Measurements from ENCODE around the gene ADCY3.

The ADCY3 gene

DNA sequence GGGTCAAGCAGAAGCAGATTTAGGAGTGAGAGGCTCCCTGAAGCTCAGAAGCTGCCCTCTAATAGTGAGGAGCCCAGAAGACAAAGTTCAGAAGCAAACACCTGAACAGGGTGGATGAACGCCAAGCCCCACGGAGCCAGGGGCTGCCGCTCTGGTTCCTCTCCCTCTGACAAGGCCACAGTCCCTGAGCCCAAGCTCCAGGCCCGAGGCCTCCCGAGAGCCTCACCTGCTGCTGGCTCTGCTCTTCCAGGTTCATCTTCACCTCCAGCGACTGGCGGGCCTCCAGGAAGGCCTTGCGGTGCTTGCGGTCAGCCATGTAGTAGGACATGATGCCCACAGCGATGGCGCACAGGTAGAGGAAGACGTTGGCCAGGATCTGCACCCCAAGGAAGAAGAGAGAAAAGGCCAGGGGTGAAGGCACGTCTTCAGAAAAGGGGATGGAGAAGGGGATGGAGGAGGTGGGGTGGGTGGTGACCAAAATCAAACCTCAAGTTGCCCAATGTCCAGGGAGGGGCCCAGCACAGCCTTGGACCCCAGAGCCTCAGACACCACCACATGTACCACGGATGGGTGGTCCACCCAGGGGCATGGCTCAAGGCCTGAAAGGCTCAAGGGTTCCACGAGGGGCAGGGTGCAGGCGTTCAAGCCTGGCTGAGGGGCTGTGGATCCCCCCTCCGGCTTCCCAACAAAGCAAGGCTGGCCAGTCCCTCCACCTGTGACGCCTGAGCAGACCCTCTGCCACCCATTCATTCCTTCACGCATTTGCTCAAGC, 47.5 kb downstream of the ADCY3 start:
- DNase-seq: no peak

DNA sequence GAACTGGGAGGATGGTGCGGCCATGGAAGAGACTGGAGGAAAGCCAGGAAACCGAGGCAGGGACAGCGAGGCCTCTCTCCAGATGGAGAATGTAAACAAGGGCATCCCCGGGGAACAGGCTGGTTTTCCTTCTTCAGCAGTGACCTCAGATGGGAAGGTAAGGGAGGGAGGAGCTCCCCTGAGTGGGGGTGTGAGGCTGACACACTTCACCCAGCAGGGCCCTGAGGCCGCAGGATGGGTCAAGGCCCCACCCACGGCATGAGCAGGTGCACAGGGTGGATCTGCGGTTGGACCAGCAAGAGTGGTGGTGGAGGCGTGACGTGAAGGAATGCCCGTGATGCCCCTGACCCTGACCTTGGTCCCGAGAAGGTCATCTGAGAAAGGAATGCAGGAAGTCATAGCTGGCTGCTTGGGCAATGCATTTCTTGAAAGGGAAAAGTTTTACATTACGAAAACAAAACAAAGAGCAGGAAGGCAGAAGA, 48.1 kb downstream of the ADCY3 start:
- DNase-seq: no peak

DNA sequence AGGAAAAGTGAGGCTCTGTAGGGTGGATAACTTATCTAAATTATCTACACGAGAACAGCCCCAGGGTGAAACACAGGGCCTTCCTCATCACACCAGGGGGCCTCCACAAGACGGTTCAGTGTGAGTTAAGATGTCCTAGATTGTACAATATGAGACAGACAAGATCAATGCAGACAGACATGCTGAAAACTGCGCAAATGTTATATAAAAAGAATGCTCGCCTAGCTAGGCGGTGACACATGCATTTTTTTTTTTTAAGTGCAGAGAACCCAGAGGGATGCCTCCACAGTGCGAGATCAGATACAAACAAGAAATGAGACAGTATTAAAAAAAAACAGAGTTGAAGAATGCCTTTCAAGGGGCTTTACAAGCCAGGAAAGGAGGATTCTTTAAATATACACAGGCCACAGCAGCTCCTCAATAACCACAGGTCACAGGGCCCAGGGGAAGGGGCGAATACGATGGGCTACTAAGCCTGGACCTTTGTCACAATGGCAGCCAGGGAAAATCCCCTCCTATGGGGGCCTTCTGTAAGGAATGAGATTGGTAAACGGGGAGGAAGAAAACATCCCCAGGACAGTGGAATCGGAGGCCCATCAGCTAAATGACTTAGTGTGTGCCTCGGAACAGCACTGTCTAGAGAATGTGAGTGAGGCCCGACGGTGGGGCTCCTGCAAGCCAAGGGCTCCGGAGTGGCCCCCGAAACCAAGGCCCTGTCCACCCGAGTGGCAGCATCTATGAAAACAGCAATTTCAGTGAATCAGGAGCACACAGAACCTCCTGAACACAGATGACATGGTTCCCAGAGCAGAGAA, 48.9 kb downstream of the ADCY3 start:
- DNase-seq: no peak

DNA sequence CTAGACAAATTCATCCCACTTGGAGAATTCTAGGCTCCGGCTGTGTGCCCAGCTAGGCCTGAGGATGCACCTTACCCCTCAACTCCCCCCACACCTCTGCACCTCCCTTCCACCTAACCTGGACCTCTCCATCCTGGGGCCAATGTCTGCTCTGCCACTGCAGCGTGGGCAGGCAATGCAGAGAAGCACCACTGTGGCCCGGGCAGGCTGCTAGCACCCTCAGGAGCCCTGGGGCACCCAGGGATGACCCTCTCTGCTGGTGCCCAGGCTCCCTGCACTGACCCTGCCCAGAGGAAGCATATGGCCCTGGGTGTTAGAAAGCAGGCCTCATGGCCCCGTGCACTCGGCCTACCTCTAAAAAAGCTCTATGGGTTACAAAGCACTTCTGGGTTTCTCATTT, 49.6 kb downstream of the ADCY3 start:
- no peak for DNase-seq

DNA sequence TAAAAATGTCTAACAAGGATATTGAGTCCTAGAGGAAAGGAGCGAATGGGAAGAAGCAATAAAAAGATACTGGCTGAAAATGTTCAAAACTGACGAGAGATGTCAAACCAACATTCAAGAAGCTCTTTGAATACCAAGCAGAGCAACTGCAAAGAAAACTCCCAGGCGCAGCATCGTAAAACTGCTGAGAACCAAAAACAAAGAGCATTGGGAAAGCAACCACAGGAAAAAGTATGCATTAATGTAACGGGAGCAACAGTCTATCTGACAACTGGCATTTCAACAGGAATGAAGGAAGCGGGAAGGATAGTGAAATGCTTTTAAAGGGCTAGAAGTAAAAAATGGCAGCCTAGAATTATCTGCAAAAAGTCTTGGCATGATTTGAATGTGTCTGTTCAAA, 53.1 kb downstream of the ADCY3 start:
- DNase-seq: no peak

DNA sequence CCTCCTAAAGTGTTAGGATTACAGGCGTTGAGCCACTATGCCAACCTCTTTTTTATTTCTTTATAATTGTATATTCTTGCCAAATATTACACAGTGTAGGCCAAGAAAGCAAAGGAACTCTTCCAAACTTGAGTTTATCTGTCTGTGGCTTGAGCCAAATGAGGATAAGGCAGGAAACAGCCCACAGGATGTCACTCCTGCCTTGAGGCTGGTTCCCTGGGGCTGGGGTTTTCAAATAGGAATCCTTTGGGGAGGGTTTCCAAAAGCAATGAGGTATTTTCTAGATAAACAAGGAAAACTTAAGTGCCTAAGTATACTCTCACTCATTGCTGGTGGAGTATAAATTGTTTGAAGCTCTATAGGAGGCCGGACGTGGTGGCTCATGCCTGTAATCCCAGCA, 56.4 kb downstream of the ADCY3 start:
- no peak for DNase-seq

DNA sequence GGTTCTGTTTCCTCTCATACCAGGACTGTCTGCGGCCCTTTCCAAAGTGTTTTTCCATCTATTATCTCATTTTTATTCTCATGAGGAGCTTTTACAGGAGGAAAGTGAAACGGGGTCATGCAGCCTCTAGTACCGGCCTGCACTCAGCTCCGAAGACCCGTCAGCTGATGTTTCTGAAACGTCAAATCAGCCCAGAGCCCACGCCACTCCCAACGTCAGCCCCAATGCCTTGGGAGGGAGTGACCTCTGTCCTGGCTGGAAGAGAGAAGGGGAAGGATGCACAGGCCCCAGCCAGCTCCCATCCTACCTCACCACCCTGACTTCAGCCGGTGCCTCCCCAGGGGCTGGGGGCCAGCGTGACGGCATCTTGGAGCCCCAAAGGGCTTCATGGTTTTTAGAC, 58.5 kb downstream of the ADCY3 start:
- no peak for DNase-seq

DNA sequence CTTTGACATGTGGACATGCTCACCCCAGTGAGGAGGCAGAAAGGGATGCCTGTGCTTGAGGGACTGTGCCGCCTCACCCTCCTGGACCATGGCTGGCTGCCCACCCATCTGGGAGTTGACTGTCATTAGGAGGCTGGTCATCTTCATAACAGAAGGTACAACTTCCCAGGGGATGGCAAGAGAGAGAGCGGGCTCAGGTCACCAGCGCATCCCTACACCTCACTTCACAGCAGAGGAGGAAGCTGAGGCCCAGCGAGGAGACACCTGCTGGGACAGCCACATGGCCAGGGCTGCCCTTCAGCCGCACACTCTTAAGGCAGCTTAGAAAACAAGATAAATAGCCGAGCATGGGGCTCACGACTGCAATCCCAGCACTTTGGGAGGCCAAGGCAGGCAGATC, 59.4 kb downstream of the ADCY3 start:
- DNase-seq: no peak

DNA sequence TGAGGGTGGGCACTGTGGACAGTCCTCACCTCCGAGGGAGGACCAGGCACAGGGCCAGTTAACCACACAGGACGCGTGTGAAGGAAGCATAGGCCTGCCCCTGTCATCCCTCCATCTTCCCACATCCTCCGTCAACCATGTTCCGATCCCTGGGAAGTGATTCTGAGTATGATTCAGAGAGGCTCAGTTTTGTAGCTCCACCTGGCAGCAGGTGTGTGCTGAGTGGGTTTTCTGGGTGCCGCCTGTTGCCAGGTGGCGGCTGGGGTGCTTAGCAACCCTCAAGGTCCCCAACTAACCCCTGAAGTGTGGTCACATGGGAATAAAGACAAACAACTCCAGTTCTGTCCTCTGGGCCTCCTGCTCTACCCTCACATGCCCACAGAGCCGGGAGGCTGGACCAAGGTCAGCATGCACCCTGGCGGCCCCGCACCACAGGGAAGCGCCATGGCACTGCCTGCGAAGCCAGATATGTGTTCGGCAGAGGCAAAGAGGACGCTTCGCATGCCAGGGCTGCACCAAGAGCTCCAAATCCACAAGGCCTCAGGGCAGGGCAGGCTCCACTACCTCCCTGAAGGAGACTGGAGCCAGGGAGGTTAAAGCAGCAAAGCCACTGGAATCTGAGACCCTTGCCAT, 60.0 kb downstream of the ADCY3 start:
- no peak for DNase-seq

DNA sequence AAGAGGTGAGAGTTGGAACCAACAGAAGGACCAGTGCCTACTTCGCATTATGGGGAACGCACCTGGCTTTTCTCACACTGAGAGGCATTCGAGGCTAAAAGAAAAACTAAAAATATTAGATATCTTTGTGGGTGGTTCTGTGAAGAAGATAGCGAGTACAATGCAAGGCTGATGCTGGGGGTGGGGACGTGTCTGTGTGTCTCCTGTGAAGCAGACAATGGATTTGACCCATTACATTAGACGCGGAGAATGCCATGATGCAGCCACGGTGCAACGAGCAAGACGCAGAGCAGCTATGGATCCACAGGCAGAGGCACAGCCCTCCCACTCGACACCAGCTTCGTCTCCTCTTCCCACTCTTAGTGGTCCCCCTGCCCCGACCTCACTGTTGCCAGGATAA, 61.0 kb downstream of the ADCY3 start:
- no peak for DNase-seq

DNA sequence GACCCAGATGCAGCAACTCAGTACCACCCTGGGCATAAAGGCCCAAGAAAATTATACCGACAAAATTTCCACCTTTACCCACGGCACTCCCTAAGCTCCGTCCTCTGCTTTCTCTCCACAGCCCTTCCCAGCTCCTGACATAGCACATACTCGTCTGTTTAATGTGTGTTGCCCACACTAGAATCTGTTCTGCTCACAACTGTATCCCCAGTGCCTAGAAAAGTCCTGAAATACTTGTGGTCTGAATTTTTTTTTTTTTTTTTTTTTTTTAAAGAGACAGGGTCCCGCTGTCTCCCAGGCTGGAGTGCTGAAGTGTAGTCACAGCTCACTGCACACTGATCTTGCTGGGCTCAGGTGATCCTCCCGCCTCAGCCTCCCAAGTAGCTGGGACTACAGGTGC, 62.3 kb downstream of the ADCY3 start:
- DNase-seq: no peak

DNA sequence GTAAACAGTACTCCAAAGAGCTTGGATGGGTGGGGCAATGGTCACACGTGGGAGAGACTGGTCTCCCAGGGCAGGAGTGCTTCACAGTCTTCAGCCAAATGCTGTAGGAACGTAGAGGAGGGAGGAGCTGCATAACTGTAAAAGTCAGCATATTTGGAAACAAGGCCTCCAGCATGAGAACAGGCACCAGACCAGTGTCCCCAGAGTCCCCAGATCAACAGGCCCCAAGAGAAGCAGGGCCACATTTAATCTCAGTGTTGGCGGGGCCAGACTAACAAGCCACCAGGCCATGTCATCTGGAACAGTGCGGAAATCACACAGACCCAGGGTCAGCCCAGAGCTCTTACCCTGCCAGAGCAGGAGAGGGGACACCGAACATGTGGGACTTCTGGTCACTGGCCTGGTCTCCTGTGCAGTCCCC, 63.2 kb downstream of the ADCY3 start:
- DNase-seq: no peak

DNA sequence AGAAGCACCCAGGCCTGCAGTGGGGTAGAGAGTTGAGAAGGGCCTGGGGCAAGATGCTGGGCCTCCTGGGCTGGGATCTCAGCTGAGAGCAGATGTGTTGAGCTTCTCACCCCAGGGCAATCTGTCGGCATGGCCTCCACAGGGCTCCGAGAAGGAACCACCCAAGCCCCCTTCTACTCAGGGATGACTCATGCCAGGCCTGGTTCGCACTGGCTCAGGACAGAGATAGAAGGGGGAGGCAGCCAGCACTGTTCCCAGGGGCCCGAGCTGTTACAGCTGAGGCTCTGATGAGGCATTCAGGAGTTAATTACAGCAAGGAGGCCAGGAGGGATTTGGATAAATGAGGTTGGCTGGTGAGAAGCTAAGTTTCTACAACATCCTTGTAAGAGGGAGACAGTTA, 64.3 kb downstream of the ADCY3 start:
- no peak for DNase-seq

DNA sequence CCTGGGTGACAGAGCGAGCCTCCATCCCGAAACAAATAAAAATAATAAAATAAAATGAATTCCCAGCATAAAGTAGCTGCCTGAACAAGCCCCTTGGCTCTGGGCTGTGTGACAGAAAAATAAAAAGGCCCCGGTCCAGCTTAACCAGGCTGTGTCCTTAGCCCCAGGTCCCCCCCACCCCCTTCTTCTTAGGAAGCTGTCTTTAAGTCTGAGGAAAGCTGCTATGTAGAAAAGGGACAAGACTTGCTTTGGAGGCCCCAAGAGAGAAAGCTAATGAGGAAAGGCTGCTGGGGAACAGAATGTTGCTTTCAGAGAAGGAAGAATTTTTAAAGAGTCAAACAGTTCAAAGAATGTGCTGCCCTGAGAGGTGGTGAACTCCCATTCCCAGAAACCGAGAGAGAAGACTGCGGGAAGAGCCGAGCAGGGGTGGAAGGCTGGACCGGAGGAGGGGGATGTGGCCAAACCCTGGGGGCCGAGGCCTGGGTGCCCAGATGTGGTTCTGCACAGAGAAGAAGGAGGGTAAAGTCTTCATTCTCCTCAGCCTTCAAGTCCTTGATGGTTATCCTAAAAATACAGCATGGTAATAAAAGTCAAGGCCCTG, 64.9 kb downstream of the ADCY3 start:
- DNase-seq: no peak

DNA sequence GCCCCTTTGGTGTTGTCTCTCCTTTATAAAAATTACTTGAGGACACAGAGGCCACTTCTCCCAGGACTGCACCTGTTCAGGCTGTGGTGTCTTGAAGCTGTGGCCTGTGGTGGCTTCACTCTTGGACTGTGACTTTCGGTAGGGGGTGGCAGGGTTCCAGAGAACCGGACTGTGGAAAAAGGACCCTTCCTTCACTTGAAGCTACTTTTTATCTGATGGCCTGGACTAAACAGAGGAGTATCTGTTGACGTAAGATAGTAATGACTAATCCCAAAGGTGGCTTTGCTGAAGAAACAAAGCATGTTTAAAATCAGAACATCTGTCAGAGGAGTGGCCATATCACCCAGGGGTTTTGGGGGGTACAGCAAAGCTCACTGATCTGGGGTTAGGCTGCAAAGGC, 66.0 kb downstream of the ADCY3 start:
- DNase-seq: no peak

DNA sequence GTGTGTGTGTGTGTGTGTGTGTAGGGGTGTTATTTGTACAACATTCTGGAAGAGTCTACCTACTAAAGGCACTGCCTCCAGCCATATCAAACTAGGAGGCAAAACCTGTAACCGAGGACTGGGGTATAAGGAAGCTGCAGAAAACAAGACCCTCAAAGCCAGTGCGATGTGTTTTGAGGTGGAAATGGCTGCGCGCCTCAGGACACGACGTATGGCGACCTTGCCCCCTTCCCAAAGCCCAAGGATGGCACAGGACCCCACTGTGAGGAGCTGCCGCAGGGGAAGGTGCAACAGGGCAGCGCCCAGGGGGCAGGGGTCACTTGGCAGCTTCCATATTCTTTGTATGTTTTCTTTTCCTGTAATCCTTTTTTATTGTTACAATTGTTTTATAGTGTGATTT, 67.0 kb downstream of the ADCY3 start:
- no peak for DNase-seq

DNA sequence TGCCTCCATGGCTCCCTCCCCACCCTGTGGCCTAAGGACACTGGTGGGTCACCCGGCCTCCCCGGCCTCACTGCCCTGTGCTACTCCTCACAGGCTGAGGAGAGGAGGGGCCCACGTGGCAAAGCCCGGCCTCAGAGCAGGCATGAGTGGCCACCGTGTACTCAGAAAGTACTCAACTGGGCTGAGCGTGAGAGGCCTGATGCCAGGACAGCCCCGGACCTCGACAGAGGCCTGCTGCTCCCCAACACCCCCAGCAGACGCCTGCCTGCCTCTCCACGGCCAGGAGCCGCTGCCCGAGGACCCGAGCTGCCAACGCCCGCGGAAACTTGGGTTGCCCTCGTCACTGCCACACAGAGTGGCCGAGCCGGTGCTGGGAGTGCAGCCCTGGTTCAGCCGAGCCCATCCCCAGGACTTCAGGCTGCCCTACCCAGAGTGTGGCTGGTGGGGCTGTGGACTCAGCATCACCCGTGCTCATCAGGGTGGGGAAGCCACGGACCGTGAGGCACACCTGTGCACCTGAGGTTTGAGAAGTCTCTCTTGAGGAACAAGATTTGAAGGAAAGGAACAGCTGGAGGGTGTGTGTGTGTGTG, 67.5 kb downstream of the ADCY3 start:
- DNase-seq: no peak

DNA sequence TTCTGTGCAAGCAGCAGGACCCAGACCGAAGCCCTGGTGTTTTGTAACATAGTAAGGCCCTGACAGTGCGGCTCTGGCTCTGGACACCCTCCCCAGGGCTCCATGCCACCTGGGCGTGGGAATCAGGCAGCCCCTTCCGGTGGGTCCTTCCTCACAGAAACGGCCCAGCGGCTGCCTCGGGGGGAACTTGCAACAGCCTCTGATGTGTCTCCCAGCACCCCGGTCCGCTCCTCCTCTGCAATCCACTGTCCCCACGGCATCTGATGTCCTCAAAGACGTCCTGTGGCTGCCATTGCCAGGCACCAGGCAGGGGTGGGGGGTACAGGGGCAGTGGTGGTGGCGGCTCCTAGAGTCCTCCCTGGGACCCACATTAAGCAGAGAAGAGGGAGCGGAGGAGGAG, 68.0 kb downstream of the ADCY3 start:
- no peak for DNase-seq

DNA sequence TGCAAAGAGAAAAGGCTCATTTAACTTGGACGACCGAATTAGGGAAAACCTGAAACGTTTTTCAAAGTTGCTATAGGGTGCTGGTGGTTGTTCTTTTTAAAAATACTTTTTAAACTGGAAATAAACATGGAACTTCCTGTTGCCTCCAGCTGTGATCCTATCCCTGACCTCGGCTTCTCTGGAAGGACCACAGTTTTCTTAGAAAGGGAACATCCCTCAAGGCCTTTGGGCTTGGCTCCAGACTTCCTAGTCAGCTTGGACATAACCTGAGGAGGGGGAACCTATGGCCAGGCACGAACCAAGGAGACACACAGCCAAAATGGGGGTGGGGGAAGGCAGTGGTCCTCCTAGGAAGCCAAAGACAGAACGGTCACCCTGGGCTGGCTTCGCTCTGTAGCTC, 69.1 kb downstream of the ADCY3 start:
- DNase-seq: no peak

DNA sequence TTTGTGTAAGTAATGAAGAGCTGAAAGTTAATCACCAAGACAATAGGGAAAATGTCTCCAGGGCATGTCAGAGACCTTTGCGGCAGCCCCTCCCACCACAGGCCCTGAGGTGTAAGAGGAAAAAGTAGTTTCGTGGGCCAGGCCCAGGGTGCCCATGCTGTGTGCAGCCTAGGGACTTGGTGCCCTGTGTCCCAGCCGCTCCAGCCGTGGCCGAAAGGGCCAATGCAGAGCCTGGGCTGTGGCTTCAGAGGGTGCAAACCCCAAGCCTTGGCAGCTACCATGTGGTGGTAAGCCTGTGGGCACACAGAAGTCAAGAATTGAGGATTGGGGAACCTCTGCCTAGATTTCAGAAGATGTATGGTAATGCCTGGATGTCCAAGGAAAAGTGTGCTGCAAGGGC, 74.3 kb downstream of the ADCY3 start:
- DNase-seq: no peak

DNA sequence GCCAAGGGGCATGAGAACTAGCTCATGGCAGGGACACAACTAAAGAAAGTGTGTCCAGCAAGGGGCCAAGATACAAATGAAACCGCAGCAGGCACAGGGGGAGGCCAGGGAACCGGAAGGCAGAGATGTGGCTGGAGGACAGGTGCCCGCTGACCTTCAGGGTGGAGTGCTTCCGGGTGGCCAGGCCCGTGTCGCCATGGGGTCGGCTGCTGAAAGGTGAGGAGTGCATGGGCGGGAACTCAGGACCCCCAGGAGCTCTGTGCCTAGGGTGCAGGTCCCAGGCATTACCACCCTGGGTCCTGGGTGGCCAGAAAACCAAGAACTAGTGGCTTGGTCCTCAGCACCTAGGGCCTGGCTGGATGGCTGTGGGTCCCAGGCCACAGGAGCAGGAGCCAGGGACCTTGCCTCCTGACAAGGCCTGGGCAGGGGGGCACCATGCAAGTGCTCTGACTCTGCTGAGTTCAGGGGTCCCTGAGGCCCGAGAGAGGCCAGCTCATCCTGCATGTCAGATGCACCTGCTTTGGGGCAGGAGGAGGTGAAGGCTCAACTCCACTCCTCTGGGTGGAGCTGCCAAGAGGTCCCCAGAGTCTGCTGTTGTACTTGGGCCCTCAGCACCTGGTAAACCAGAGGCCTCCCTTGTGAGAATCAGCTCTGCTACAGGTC, 75.9 kb downstream of the ADCY3 start:
- no peak for DNase-seq

DNA sequence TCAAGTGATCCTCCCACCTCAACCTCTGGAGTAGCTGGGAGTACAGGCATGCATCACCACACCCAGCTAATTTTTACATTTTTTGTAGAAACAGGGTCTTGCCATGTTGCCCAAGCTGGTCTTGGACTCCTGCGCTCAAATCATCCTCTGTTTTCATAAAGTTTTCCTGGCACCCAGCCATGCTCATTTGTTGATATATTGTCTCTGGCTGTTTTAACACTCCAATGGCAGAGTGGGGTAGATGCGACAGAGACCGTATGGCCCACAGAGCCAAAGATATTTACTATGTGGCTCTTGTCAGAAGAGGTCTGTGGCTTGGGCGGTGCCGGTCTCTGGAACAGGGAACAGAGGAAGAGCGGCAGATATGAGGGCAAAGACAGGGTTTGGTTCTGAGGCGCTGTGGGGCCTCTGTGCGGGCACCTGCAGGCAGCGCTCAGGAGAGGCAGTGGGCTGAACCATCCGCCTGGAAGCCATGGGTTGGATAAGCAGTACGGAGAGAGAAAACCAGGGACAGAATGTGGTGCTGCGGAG, 76.6 kb downstream of the ADCY3 start:
- no peak for DNase-seq
